Measurements from ENCODE around the gene SSRP1.

Gene SSRP1

DNA sequence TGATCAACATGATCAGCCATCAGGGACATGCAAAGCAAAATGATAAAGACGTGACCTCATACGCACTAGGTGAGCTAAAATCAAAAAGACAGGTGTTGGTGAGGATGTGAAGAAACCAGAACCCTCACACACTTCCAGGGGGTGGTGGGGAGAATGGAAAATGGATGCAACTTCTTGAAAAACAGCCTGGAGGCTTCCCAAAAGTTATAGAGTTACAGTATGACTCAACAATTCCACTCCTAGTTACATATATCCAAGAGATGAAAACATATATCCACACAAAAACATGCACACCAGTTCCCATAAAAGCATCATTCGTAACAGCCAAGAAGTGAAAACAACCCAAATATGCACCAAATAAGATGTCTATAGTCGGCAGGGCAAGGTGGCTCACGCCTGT lies 56.6 kb downstream of the SSRP1 start:
- DNase-seq (ENCODE audit: insufficient read length, low spot score) (no peak), FAIRE-seq (no peak)
- no peak for TF ChIP-seq TAF1 (IDR thresholded peaks at IDR 0.05; ENCODE audit: low read depth, low read length)
- TF ChIP-seq POLR2A (IDR thresholded peaks at IDR 0.05; ENCODE audit: low read depth, low read length): no peak
- no peak for TF ChIP-seq SPI1 (IDR thresholded peaks at IDR 0.05; ENCODE audit: low read depth, low read length)
- TF ChIP-seq POLR2AphosphoS5 (IDR thresholded peaks at IDR 0.05; ENCODE audit: low read depth, low read length): no peak
- TF ChIP-seq PAX5 (IDR thresholded peaks at IDR 0.05; ENCODE audit: insufficient read depth, low read length, severe bottlenecking): no peak
- TF ChIP-seq POU2F2 (IDR thresholded peaks at IDR 0.05; ENCODE audit: low read depth, low read length): no peak

DNA sequence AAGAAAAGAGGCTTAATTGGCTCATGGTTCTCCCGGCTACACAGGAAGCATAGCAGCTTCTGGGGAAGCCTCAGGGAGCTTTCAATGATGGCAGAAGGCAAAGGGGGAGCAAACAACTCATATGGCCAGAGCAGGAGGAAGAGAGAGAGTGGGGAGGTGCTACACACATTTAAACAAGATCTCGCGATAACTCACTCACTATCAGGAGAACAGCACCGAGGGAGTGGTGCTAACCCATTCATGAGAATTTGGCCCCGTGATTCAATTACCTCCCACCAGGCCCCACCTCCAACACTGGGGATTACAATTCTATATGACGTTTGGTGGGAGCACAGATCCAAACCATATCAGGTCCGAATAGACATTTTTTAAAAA lies 57.0 kb downstream of the SSRP1 start:
- no peak for TF ChIP-seq POLR2AphosphoS5 (IDR thresholded peaks at IDR 0.05; ENCODE audit: low read depth, low read length)
- TF ChIP-seq POLR2A (IDR thresholded peaks at IDR 0.05; ENCODE audit: low read depth, low read length): no peak
- TF ChIP-seq POU2F2 (IDR thresholded peaks at IDR 0.05; ENCODE audit: low read depth, low read length): no peak
- no peak for TF ChIP-seq TAF1 (IDR thresholded peaks at IDR 0.05; ENCODE audit: low read depth, low read length)
- TF ChIP-seq SPI1 (IDR thresholded peaks at IDR 0.05; ENCODE audit: low read depth, low read length): no peak
- TF ChIP-seq PAX5 (IDR thresholded peaks at IDR 0.05; ENCODE audit: insufficient read depth, low read length, severe bottlenecking): no peak
- FAIRE-seq (no peak), DNase-seq (ENCODE audit: insufficient read length, low spot score) (no peak)

DNA sequence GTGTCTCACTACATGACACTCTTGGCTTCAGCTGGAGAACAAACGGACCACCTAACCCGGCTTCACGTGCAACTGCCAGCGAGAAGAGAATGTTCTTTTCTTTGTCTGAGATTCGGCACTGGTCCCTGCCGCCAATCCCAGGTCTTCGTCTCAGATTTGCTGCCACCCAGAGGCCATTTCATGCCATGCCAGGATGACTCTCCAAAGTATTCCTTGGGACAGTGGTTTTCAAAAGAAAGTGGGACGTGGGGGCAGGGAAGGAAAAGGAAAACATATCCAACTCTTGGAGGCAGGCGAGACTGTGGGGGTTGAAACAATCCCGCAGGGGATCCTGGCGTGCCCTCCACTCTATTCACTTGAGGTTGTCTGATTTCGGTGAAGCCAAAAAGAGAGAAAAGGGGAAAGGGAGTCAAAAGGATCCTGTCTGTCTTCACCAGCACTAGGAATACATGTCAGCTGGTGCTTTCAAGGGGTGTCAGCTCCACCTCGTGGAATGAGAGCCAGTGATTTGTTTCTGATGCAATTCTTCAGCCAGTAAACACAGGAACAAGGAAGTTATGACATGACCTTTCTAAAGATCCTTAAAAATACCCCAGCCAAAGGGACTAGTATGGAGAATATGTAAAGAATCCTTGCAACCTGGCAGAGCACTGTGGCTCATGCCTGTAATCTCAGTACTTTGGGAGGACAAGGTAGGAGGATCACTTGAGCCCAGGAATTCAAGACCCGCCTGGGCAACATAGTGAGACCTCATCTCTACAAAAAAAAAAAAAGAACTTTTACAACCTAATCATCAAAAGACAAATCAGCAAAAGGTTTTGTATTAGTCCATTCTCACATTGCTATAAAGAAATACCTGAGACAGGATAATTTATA lies 57.6 kb downstream of the SSRP1 start:
- DNase-seq (ENCODE audit: insufficient read length, low spot score) (peak; percentile 18), FAIRE-seq (peak; percentile 61)
- TF ChIP-seq SPI1 (IDR thresholded peaks at IDR 0.05; ENCODE audit: low read depth, low read length): no peak

DNA sequence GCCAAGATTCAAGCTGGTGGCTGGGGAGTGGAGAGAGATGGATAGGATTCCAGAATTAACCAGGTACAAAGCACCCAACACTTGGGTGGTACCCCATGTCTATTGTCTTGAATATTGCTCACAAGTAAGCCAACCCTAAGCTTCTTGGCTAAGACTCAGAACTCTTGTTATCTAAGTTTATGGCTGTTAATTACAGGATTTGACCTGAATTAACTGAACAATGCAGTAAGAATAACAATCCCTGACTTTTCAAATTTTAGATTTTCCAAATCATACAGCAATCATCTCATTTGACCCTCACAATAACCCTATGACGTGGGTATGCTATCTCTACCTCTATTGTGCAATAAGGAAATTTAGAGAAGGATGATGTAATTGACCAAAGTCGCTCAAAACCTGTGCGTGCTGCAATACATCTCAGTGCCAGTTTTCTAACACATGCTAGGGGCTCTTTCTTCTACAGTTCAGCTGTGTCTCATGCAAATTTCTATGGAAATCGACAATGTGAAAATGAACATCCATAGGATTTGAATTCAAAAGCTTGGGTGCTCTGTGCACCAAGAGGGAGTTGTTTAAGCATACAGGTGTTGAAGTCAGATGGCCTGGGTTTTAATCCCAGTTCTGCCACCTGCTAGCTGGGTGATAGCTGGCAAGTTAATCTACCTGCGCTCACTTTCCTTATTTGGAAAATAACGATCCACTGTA lies 58.6 kb downstream of the SSRP1 start:
- no peak for FAIRE-seq
- no peak for TF ChIP-seq PAX5 (IDR thresholded peaks at IDR 0.05; ENCODE audit: insufficient read depth, low read length, severe bottlenecking)
- TF ChIP-seq POLR2A (IDR thresholded peaks at IDR 0.05; ENCODE audit: low read depth, low read length): no peak
- no peak for TF ChIP-seq TAF1 (IDR thresholded peaks at IDR 0.05; ENCODE audit: low read depth, low read length)
- no peak for TF ChIP-seq SPI1 (IDR thresholded peaks at IDR 0.05; ENCODE audit: low read depth, low read length)
- TF ChIP-seq POU2F2 (IDR thresholded peaks at IDR 0.05; ENCODE audit: low read depth, low read length): no peak
- TF ChIP-seq POLR2AphosphoS5 (IDR thresholded peaks at IDR 0.05; ENCODE audit: low read depth, low read length): no peak
- no peak for DNase-seq (ENCODE audit: insufficient read length, low spot score)

DNA sequence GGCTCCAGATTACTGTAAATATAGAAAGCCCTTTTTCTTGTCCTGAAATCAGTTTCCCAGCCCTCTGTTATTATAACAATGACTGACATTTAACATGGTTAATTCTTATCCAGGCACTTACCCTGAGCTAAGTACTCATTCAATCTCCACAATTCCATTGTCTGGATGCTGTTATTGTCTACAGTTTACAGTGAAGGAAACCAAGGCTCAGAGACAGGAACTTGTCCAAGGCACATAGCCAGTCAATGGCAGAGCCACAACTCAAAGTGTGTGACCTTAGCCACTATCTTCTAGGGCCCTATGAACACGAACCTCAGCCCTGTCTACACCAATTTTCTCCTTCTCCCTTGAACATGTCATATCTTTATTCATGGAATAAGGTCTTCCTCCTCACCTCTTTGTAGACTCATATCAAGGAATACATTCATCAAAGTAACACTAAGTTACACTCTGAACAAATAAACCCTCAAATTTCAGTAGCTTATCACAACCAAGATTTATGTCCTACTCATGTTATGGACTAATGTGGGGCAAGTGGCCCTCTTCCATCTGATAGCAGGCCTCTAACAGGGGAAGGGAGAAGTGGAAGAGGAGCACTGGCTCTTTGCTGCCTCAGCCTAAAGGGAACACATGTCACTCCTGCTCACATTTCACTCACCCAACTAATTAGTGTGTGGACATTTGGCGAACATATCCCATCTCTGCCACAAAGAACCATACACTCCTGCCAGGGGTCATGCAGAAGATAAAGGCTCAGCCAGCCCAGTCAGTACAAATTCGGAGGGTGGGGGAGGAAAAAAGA lies 59.3 kb downstream of the SSRP1 start:
- TF ChIP-seq PAX5 (IDR thresholded peaks at IDR 0.05; ENCODE audit: insufficient read depth, low read length, severe bottlenecking): no peak
- TF ChIP-seq TAF1 (IDR thresholded peaks at IDR 0.05; ENCODE audit: low read depth, low read length): no peak
- no peak for TF ChIP-seq POLR2A (IDR thresholded peaks at IDR 0.05; ENCODE audit: low read depth, low read length)
- no peak for TF ChIP-seq POLR2AphosphoS5 (IDR thresholded peaks at IDR 0.05; ENCODE audit: low read depth, low read length)
- no peak for TF ChIP-seq SPI1 (IDR thresholded peaks at IDR 0.05; ENCODE audit: low read depth, low read length)
- TF ChIP-seq POU2F2 (IDR thresholded peaks at IDR 0.05; ENCODE audit: low read depth, low read length): no peak
- DNase-seq (ENCODE audit: insufficient read length, low spot score) (no peak), FAIRE-seq (no peak)

Measured in GM12891 (cell line).